B cell (primary cell): ENCODE results near the gene ZG16. TPM values are rescaled to one million over a fixed set of nuclear protein-coding genes. Genes with fewer than 3 reads are reported as not detected.

Experiments used
- ATAC-seq: fragments of 200-7000 bp; cut with Tn5 transposase; one replicate; pipeline ENCODE4 v1.10.0; 2021; ENCODE audit warnings: low read depth, mild to moderate bottlenecking, moderate number of reproducible peaks, moderate library complexity
- CTCF ChIA-PET: fragments of 350-600 bp; sonication (Branson Sonifier 250); formaldehyde crosslinking; loops from one replicate; lab custom pipeline; 2021; ENCODE audit warnings: antibody characterized with exemption, inconsistent platforms; lab: Charles Lee
- POLR2A ChIA-PET: fragments of 350-600 bp; sonication (Branson Sonifier 250); formaldehyde crosslinking; loops from one replicate; lab custom pipeline; 2021; ENCODE audit warnings: antibody characterized with exemption; lab: Charles Lee
- DNase-seq: peaks from one replicate; pipeline ENCODE4 v3.0.0; 2013
- H2AFZ ChIP-seq: 2 replicates; pipeline ENCODE4 v1.6.1; 2012; ENCODE audit warnings: mild to moderate bottlenecking, low read depth, low read length; ENCODE audit not compliant: insufficient read depth, poor library complexity, severe bottlenecking
- H3K27ac ChIP-seq, 2 donors: 1 replicate in 1 of 2; 2 replicates in 1 of 2; pipeline ENCODE4 v1.5.1; 2012 to 2013; ENCODE audit warnings: low read length in 2 of 2, mild to moderate bottlenecking in 2 of 2, moderate library complexity in 1 of 2
- H3K27me3 ChIP-seq, 4 experiments: fragments of 200-600 bp in 1 of 4; sonication (generic) in 1 of 4; replicated peaks in 1 of 4; 1 replicate in 2 of 4; 2 replicates in 2 of 4; pipeline versions ENCODE4 v1.6.1 to v1.7.0; 2013 to 2016; ENCODE audit warnings: low read length in 3 of 4, mild to moderate bottlenecking in 2 of 4, mixed read lengths in 1 of 4, moderate library complexity in 1 of 4; ENCODE audit not compliant: insufficient read depth in 4 of 4, control insufficient read depth in 3 of 4; ENCODE audit errors: control extremely low read depth in 1 of 4
- H3K36me3 ChIP-seq, 2 experiments: replicated peaks in 1 of 2; 1 replicate in 1 of 2; 2 replicates in 1 of 2; pipeline versions ENCODE4 v1.6.1 to v1.7.1; 2013; ENCODE audit warnings: low read length in 1 of 2; ENCODE audit not compliant: insufficient read depth in 2 of 2, control insufficient read depth in 1 of 2; ENCODE audit errors: control extremely low read depth in 1 of 2, extremely low read depth in 1 of 2
- H3K4me1 ChIP-seq, 2 donors: fragments of 200-600 bp in 1 of 2; sonication (generic) in 1 of 2; 1 replicate in 1 of 2; 2 replicates in 1 of 2; pipeline versions ENCODE4 v1.5.1 to v1.6.1; 2013 to 2017; ENCODE audit warnings: low read length in 2 of 2; ENCODE audit not compliant: control insufficient read depth in 2 of 2, insufficient read depth in 2 of 2
- H3K4me2 ChIP-seq: replicated peaks from 2 replicates; pipeline ENCODE3; 2012; ENCODE audit warnings: mild to moderate bottlenecking, low read depth, low read length; ENCODE audit not compliant: poor library complexity, severe bottlenecking
- H3K4me3 ChIP-seq, 5 experiments: fragments of 200-600 bp in 1 of 5; sonication (generic) in 1 of 5; 1 replicate in 3 of 5; 2 replicates in 2 of 5; pipeline versions ENCODE4 v1.5.1 to v1.7.0; 2011 to 2016; ENCODE audit warnings: low read length in 4 of 5, mild to moderate bottlenecking in 4 of 5, low read depth in 2 of 5, control low read depth in 1 of 5, moderate library complexity in 1 of 5; ENCODE audit not compliant: insufficient read depth in 1 of 5; ENCODE audit errors: control extremely low read depth in 1 of 5, extremely low read depth in 1 of 5
- H3K79me2 ChIP-seq: fragments of 200-600 bp; sonication (generic); one replicate; pipeline ENCODE4 v1.6.0; 2016; ENCODE audit warnings: low read length; ENCODE audit not compliant: control insufficient read depth, insufficient read depth
- H3K9ac ChIP-seq: fragments of 200-600 bp; sonication (generic); 2 replicates; pipeline ENCODE4 v1.6.1; 2017; ENCODE audit warnings: mild to moderate bottlenecking, low read length, moderate library complexity
- H3K9me3 ChIP-seq, 3 donors: one replicate each; pipeline versions ENCODE4 v1.6.1 to v1.7.1; 2013; ENCODE audit warnings: low read length in 2 of 3; ENCODE audit not compliant: control insufficient read depth in 2 of 3, insufficient read depth in 1 of 3; ENCODE audit errors: control extremely low read depth in 1 of 3
- H4K20me1 ChIP-seq: 2 replicates; pipeline ENCODE4 v1.6.0; 2012; ENCODE audit warnings: mild to moderate bottlenecking, low read length; ENCODE audit not compliant: insufficient read depth, control insufficient read depth, poor library complexity, severe bottlenecking
- H3K27ac Mint-ChIP-seq: one replicate; pipeline ENCODE4 v1.8.0; 2021; ENCODE audit warnings: mixed read lengths
- H3K27me3 Mint-ChIP-seq: one replicate; pipeline ENCODE4 v1.8.0; 2021; ENCODE audit warnings: mixed read lengths
- H3K4me1 Mint-ChIP-seq: one replicate; pipeline ENCODE4 v1.8.0; 2021; ENCODE audit warnings: mixed read lengths
- H3K4me3 Mint-ChIP-seq: one replicate; pipeline ENCODE4 v1.8.0; 2021; ENCODE audit warnings: mixed read lengths
- H3K9me3 Mint-ChIP-seq: one replicate; pipeline ENCODE4 v1.8.0; 2022; ENCODE audit warnings: mixed read lengths; ENCODE audit not compliant: insufficient read depth
- EZH2 ChIP-seq: IDR thresholded peaks from 2 replicates; pipeline ENCODE4 v1.6.1; 2012; ENCODE audit warnings: borderline replicate concordance, low read depth, mild to moderate bottlenecking, moderate library complexity, low read length; ENCODE audit not compliant: insufficient read depth, poor library complexity, severe bottlenecking
- WGBS: methylation state at CpG from one replicate; pipeline ENCODE4 v1.1.5; 2013; ENCODE audit warnings: missing lambda C conversion rate; ENCODE audit not compliant: insufficient coverage; 5-methylcytosine and 5-hydroxymethylcytosine counted together
- intact Hi-C: fragments of 100-400 bp; cut with micrococcal nuclease; formaldehyde crosslinking; loops from one replicate; pipeline ENCODE4 v1.10.0; 2022
- polyA minus RNA-seq: library from RNA; depleted of rRNA, polyadenylated mRNA; stranded (reverse); fragments of >200 nt; gene quantifications from 2 replicates; pipeline ENCODE4 v1.2.3, GENCODE V29; 2012
- polyA plus RNA-seq: library from polyadenylated mRNA; depleted of rRNA; stranded (reverse); fragments of >200 nt; gene quantifications from 2 replicates; pipeline ENCODE4 v1.2.3, GENCODE V29; 2012
- total RNA-seq, 2 donors: library from RNA; stranded (reverse); fragments of 120-200 nt in 1 of 2; gene quantifications; 1 replicate in 1 of 2; 2 replicates in 1 of 2; pipeline versions ENCODE4 v1.2.3 to v1.2.4, GENCODE V29; 2013 to 2022
- TF ChIP-seq, protein P1 (sequence below): fragments of 200-600 bp; IDR thresholded peaks from one replicate; pipeline ENCODE4 v1.8.0; 2022; ENCODE audit warnings: antibody characterized with exemption, mild to moderate bottlenecking

ZG16 gene, protein sequence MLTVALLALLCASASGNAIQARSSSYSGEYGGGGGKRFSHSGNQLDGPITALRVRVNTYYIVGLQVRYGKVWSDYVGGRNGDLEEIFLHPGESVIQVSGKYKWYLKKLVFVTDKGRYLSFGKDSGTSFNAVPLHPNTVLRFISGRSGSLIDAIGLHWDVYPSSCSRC
- total RNA-seq, result not detected in 2 replicates
- total RNA-seq (2013), result not detected
- polyA plus RNA-seq, result 0.06 TPM in 1 of 2 replicates, not detected in the other
- not detected in 2 replicates for polyA minus RNA-seq

DNA sequence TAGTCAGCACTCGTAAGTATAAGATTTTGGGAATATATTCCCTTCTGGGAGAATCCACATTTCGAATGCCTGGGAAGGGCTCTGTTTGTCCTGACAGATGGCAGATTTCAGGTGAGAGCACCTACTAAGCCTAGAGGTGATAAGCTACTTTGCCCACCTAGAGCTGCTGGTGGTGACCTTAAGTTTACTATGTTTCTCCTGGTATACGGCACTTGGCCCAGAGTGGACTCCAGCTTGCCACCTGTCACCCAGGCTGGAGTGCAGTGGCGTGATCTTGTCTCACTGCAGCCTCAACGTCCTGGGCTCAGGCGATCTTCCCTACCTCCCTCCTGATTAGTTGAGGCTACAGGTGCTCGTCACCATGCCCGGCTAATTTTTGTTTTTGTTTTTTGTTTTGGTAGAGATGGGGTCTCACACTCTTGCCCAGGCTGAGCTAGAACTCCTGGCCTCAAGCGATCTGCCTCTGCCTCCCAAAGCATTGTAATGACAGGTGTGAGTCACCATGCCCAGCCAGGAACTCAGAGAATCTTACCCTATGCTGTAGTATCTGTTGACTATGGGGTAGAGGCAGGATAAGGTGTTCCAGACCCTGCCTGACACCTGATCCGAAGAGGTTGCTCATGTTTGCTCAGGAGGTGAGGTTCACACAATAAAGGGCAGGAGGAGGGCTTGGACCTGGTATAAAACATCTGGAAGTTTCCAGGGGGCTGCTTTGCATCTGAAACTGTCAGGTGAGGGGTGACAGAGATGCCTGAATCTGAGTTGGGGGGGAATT is at the start of gene ZG16:
Gene ZG16, plus strand, starts transcription at position 681 of the 775 bp plus-strand sequence. CDS start 1,011 bp downstream, outside the sequence.
- Histone ChIP-seq H3K79me2 (no peaks in the 10 kb centered on the region), H3K36me3 (no peaks in the 10 kb centered on the region), H3K9me3 (no peaks in the 10 kb centered on the region), H3K4me2 (no peak within 1 kb of the TSS), H3K9ac (no peak within 1 kb of the TSS), H4K20me1 (no peaks in the 10 kb centered on the region), H3K4me1 (no peaks in the 10 kb centered on the region), H2AFZ (no peak within 1 kb of the TSS), H3K27me3 (no peaks in the 10 kb centered on the region), H3K4me3 (no peak within 1 kb of the TSS), H3K27ac (no peak within 1 kb of the TSS)
- intact Hi-C loops, result no loop called here
- ChIA-PET POLR2A (no interaction called here), CTCF (interaction anchor here (0.6 to 1.5 kb wide), 2 partner anchors 11 to 39 kb away, joined by 4 read pairs; no protein-coding TSS in a partner anchor)
- H3K4me1 Mint-ChIP-seq, result no peaks in the 10 kb centered on the region
- no peaks in the 10 kb centered on the region for H3K9me3 Mint-ChIP-seq
- DNase-seq (no peak), ATAC-seq (no peak)
- 73% methylated on average over 6 of the region's 10 CpGs for WGBS
- H3K27me3 Mint-ChIP-seq, result no peaks in the 10 kb centered on the region
- no peak within 1 kb of the TSS for H3K27ac Mint-ChIP-seq
- H3K4me3 Mint-ChIP-seq, result no peak within 1 kb of the TSS
- no peak for TF ChIP-seq EZH2

DNA sequence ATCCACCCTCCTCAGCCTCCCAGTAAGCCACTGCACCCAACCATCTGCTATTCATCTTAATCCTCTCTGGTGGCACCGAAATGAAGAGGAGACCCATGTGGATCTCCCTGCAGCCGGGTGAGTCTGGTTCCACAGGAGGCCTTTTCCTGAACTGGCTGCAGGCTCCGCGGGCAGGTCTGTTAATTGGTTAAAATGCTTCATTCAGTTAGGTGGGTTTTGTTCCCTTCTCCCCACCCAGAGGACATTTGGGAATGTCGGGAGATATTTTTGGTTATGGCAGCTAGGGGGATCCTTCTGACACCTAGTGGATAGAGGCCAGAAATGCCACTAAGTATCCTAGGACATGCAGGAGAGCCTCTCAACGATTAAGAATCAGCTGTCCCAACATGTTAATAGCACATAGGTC is 48.9 kb upstream of the ZG16 start:
- POLR2A ChIA-PET, result interaction anchor here (0.6 to 1.7 kb wide), 4 partner anchors 14 to 290 kb away, joined by 3 to 8 read pairs (median 4); no protein-coding TSS in a partner anchor
- H3K27me3 ChIP-seq, result no peaks in the 10 kb centered on the region
- Mint-ChIP-seq H3K4me3 (no peak overlapping the region), H3K27me3 (no peaks in the 10 kb centered on the region), H3K9me3 (peaks cover 2% of the 10 kb centered on the region), H3K27ac (no peak overlapping the region), H3K4me1 (peaks cover 24% of the 10 kb centered on the region)
- no peak overlapping the region for H3K4me2 ChIP-seq
- ATAC-seq (peak; percentile 24), DNase-seq (peak; percentile 35)
- peaks cover 0 to 10% (median 0%) of the 10 kb centered on the region in 3 donors for H3K9me3 ChIP-seq
- no CpG with 5 or more reads among the region's 6 CpGs for WGBS
- H3K36me3 ChIP-seq, result no peaks in the 10 kb centered on the region
- no peak overlapping the region for H3K9ac ChIP-seq
- H3K4me3 ChIP-seq, result no peak overlapping the region
- H3K27ac ChIP-seq, result no peak overlapping the region
- CTCF ChIA-PET, result interaction anchor here (0.6 to 4.4 kb wide), 16 partner anchors 8 to 303 kb away, joined by 3 to 43 read pairs (median 4); partner anchors contain the start of gene KIF22
- no peak for TF ChIP-seq EZH2
- TF ChIP-seq, protein P1, sequence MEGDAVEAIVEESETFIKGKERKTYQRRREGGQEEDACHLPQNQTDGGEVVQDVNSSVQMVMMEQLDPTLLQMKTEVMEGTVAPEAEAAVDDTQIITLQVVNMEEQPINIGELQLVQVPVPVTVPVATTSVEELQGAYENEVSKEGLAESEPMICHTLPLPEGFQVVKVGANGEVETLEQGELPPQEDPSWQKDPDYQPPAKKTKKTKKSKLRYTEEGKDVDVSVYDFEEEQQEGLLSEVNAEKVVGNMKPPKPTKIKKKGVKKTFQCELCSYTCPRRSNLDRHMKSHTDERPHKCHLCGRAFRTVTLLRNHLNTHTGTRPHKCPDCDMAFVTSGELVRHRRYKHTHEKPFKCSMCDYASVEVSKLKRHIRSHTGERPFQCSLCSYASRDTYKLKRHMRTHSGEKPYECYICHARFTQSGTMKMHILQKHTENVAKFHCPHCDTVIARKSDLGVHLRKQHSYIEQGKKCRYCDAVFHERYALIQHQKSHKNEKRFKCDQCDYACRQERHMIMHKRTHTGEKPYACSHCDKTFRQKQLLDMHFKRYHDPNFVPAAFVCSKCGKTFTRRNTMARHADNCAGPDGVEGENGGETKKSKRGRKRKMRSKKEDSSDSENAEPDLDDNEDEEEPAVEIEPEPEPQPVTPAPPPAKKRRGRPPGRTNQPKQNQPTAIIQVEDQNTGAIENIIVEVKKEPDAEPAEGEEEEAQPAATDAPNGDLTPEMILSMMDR, result no peak
- intact Hi-C loops, result no loop called here
- peaks cover 5% of the 10 kb centered on the region for H3K79me2 ChIP-seq
- peak overlapping the region; percentile 34 for H2AFZ ChIP-seq
- H3K4me1 ChIP-seq, result peaks cover 8 to 32% of the 10 kb centered on the region in 2 donors
- no peaks in the 10 kb centered on the region for H4K20me1 ChIP-seq
